RWPE1 (cell line): ENCODE results near the gene RAB30.

Experiments used
- CTCF ChIA-PET: fragments of 350-600 bp; sonication (Branson Sonifier 250); formaldehyde crosslinking; extraction: SDS; loops from one replicate; lab custom pipeline; 2021; lab: Yijun Ruan, JAX
- POLR2A ChIA-PET: fragments of 400-600 bp; formaldehyde crosslinking; extraction: SDS; loops from one replicate; lab custom pipeline; 2020; ENCODE audit warnings: antibody characterized with exemption; ENCODE audit not compliant: low non-redundant PET; lab: Yijun Ruan, JAX
- DNase-seq: peaks from one replicate; pipeline ENCODE4 v3.0.0; 2012; ENCODE audit warnings: low spot score
- H3K27ac ChIP-seq: fragments of 450-650 bp; 2 replicates; pipeline ENCODE4 v1.5.1; 2017
- CTCF ChIP-seq: fragments of 450-650 bp; conservative IDR thresholded peaks from 2 replicates; pipeline ENCODE4 v1.5.1; 2017; ENCODE audit warnings: low read depth, mild to moderate bottlenecking

The RAB30 gene

GRCh38 chr11:83006877-83007330, 64.8 kb downstream of the RAB30 start:
- no peak for TF ChIP-seq CTCF
- POLR2A ChIA-PET = no interaction called here
- CTCF ChIA-PET = interaction anchor here (0.9 kb wide), 1 partner anchor 245 kb away, joined by 3 read pairs; no protein-coding TSS in a partner anchor
- no peak overlapping the region for H3K27ac ChIP-seq
- DNase-seq = no peak

GRCh38 chr11:83004746-83005556, 66.7 kb downstream of the RAB30 start:
- TF ChIP-seq CTCF = no peak
- CTCF ChIA-PET = interaction anchor here (0.7 kb wide), 1 partner anchor 309 kb away, joined by 4 read pairs; no protein-coding TSS in a partner anchor
- POLR2A ChIA-PET = no interaction called here
- H3K27ac ChIP-seq = no peak overlapping the region
- DNase-seq = no peak

DNA sequence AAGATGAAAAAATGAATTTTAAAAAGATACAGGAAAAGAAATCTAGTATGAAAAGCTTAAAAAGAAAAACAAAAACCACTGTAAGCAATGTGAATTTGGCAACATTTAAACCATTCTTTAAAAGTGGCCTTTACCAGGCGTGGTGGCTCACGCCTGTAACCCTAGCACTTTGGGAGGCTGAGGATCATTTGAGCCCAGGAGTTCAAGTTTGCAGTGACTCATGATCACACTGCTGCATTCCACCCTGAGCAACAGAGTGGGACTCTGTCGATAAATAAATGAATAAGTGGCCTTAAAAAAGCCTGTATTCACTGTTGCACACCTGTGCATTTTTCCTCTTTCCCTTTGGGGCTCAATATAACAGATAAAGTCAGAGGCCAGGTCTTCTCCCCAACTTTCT, 69.2 kb downstream of the RAB30 start:
- TF ChIP-seq CTCF = no peak
- DNase-seq = no peak
- no peak overlapping the region for H3K27ac ChIP-seq
- ChIA-PET POLR2A (no interaction called here), CTCF (no interaction called here)

DNA sequence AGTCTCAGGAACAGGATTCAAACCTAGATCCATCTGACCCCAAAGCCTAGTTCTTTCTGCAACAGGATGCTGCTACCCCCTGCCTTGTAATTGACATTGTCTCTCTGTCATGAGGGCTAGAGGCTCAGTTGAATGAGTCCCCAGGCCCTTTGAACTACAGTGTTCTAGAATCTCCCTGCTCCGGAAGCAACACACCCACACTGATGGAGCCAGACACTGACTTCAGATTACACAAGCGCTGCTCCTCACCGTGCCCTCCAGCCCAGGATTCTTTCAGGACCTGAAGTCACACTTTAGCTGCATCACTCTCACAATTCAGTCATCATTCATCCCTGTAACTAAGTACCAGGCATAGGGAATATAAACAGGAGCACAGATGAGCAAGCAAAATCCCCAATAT, 69.6 kb downstream of the RAB30 start:
- DNase-seq = no peak
- ChIA-PET POLR2A (no interaction called here), CTCF (no interaction called here)
- no peak overlapping the region for H3K27ac ChIP-seq
- TF ChIP-seq CTCF = no peak

- CTCF ChIA-PET = no interaction called here
- DNase-seq = no peak
- POLR2A ChIA-PET = no interaction called here
- H3K27ac ChIP-seq = no peak overlapping the region
- TF ChIP-seq CTCF = no peak
Measured at GRCh38 chr11:83000381-83000780, 71.3 kb downstream of the RAB30 start.

- DNase-seq = no peak
- CTCF ChIA-PET = interaction anchor here (0.5 to 0.6 kb wide), 3 partner anchors 8 to 754 kb away, joined by 3 to 4 read pairs (median 3); no protein-coding TSS in a partner anchor
- no peak overlapping the region for H3K27ac ChIP-seq
- POLR2A ChIA-PET = no interaction called here
- no peak for TF ChIP-seq CTCF
Measured at GRCh38 chr11:82999232-82999631, 72.5 kb downstream of the RAB30 start.
